AG10803 (cell line): ENCODE data around the gene GPC1.

Experiments
- DNase-seq: peaks from one replicate; pipeline ENCODE4 v3.0.0; 2010; ENCODE audit warnings: low read depth
- H3K4me3 ChIP-seq: 2 replicates; pipeline ENCODE4 v1.5.1; 2011; ENCODE audit warnings: mild to moderate bottlenecking, low read length, control low read depth
- CTCF ChIP-seq: conservative IDR thresholded peaks from 2 replicates; pipeline ENCODE4 v1.5.1; 2011; ENCODE audit warnings: mild to moderate bottlenecking, low read length, control low read depth, inconsistent platforms

The GPC1 gene

GRCh38 chr2:240411261-240412160, 24.0 kb upstream of the GPC1 start:
- no peak for DNase-seq
- no peak for TF ChIP-seq CTCF

GRCh38 chr2:240412211-240412861, 23.1 kb upstream of the GPC1 start:
- no peak for DNase-seq
- TF ChIP-seq CTCF: no peak
- H3K4me3 ChIP-seq: no peak overlapping the region

More at GRCh38 chr2:240411261-240412160, 24.0 kb upstream of the GPC1 start:
- no peak overlapping the region for H3K4me3 ChIP-seq

- TF ChIP-seq CTCF: no peak
- no peak overlapping the region for H3K4me3 ChIP-seq
- no peak for DNase-seq
Measured at GRCh38 chr2:240412975-240413812, 22.3 kb upstream of the GPC1 start.

- no peak for DNase-seq
Measured at GRCh38 chr2:240413813-240414429, 21.5 kb upstream of the GPC1 start.

GRCh38 chr2:240416821-240417220, 18.6 kb upstream of the GPC1 start:
- H3K4me3 ChIP-seq: no peak overlapping the region
- TF ChIP-seq CTCF: no peak
- DNase-seq: no peak

More at GRCh38 chr2:240413813-240414429, 21.5 kb upstream of the GPC1 start:
- no peak for TF ChIP-seq CTCF
- no peak overlapping the region for H3K4me3 ChIP-seq

GRCh38 chr2:240418311-240418710, 17.2 kb upstream of the GPC1 start:
- no peak overlapping the region for H3K4me3 ChIP-seq
- DNase-seq: no peak
- no peak for TF ChIP-seq CTCF
